Measurements from ENCODE around the gene TRIM9. TPM values are rescaled to one million over a fixed set of nuclear protein-coding genes. Genes with fewer than 3 reads are reported as not detected.

Gene TRIM9
- total and polyA plus RNA-seq, 2 donors (not counting 3 experiments of a cell fraction or from before 2014, with no cell fraction given) = not detected

- no peak for DNase-seq (ENCODE audit: low read depth, low spot score)
These were observed 153.8 kb downstream of the TRIM9 start for GRCh38 chr14:50941151-50941550.

More at GRCh38 chr14:50941151-50941550, 153.8 kb downstream of the TRIM9 start:
- Histone ChIP-seq H3K27me3 (ENCODE audit: control insufficient read depth in 2 of 2, insufficient read depth in 2 of 2, low read length in 2 of 2) (no peaks in the 10 kb centered on the region), H4K20me1 (replicated peaks; ENCODE audit: control insufficient read depth, extremely low read depth, insufficient read depth, low read length) (no peaks in the 10 kb centered on the region), H3K9me3 (replicated peaks; ENCODE audit: control insufficient read depth, insufficient read depth, low read length) (no peaks in the 10 kb centered on the region), H3K9me1 (replicated peaks; ENCODE audit: control insufficient read depth, extremely low read depth, insufficient read depth, low read length) (no peaks in the 10 kb centered on the region), H3K79me2 (ENCODE audit: control insufficient read depth, insufficient read depth, low read length) (peaks cover 3% of the 10 kb centered on the region), H3K27ac (ENCODE audit: insufficient read depth, low read depth, low read length) (no peak overlapping the region), H3K4me3 (replicated peaks in 1 of 3; ENCODE audit: insufficient read depth in 1 of 3, low read depth in 1 of 3, low read length in 3 of 3) (no peak overlapping the region), H3K4me2 (ENCODE audit: insufficient read depth, low read length) (no peak overlapping the region), H2AFZ (ENCODE audit: low read depth, low read length) (no peak overlapping the region), H3K36me3 (ENCODE audit: control insufficient read depth in 2 of 2, extremely low read depth in 1 of 2, insufficient read depth in 2 of 2, low read length in 2 of 2) (no peaks in the 10 kb centered on the region), H3K4me1 (ENCODE audit: control insufficient read depth, extremely low read depth, insufficient read depth, low read length) (peaks cover 13% of the 10 kb centered on the region), H3K9ac (replicated peaks; ENCODE audit: extremely low read depth, insufficient read depth, low read length) (no peak overlapping the region)
- FAIRE-seq = peak; percentile 26
- TF ChIP-seq MYC (IDR thresholded peaks at IDR 0.05; ENCODE audit: low read depth, low read length) = no peak
- no peak for TF ChIP-seq JUN (IDR thresholded peaks at IDR 0.05; ENCODE audit: borderline replicate concordance, insufficient read depth, insufficient read length, low read depth)
- no peak for TF ChIP-seq MAX (IDR thresholded peaks at IDR 0.05; ENCODE audit: insufficient read depth, insufficient read length)
- no peak for TF ChIP-seq EZH2 (IDR thresholded peaks at IDR 0.05; ENCODE audit: borderline replicate concordance, low read depth, low read length, severe bottlenecking)
- TF ChIP-seq POLR2AphosphoS5 (IDR thresholded peaks at IDR 0.05; ENCODE audit: insufficient read depth, low read depth, low read length) = no peak
- no peak for TF ChIP-seq FOS (IDR thresholded peaks at IDR 0.05; ENCODE audit: borderline replicate concordance, insufficient read depth, low read length)
- TF ChIP-seq GATA2 (IDR thresholded peaks at IDR 0.05; ENCODE audit: insufficient read depth, insufficient read length, low read depth, low read length) = no peak
- no peak for TF ChIP-seq CTCF (IDR thresholded peaks at IDR 0.05; ENCODE audit: extremely low read depth in 1 of 2, insufficient read depth in 1 of 2, low read depth in 1 of 2, low read length in 2 of 2)
- TF ChIP-seq POLR2A (IDR thresholded peaks at IDR 0.05; ENCODE audit: low read depth, low read length) = no peak
- ChIA-PET CTCF (no interaction called here), POLR2A (no interaction called here)
- BruUV-seq (replicated peaks) = no TSS peak
- dilution Hi-C loops (cut with MboI; ENCODE audit: extremely low pct_ligation_motif_present, low sequenced_read_pairs) = no loop called here
- intact Hi-C loops (cut with micrococcal nuclease) = no loop called here

All from endothelial cell of umbilical vein (primary cell).